Nephron (organoid): ENCODE results near the gene AGPAT2.

Experiments
- H3K27ac Mint-ChIP-seq, 3 experiments: 2 replicates each; pipeline ENCODE4 v1.8.0; 2020; ENCODE audit warnings: mixed read lengths in 3 of 3, mild to moderate bottlenecking in 2 of 3, moderate library complexity in 1 of 3
- H3K27me3 Mint-ChIP-seq: 2 replicates; pipeline ENCODE4 v1.8.0; 2021; ENCODE audit warnings: low read depth, mild to moderate bottlenecking, moderate library complexity, mixed read lengths
- H3K36me3 Mint-ChIP-seq: 2 replicates; pipeline ENCODE4 v1.8.0; 2020; ENCODE audit warnings: low read depth, mixed read lengths
- H3K4me1 Mint-ChIP-seq: 2 replicates; pipeline ENCODE4 v1.8.0; 2020; ENCODE audit warnings: mixed read lengths
- H3K4me3 Mint-ChIP-seq, 3 experiments: 2 replicates each; pipeline ENCODE4 v1.8.0; 2020; ENCODE audit warnings: mild to moderate bottlenecking in 3 of 3, mixed read lengths in 3 of 3, moderate library complexity in 2 of 3
- H3K9me3 Mint-ChIP-seq: 2 replicates; pipeline ENCODE4 v1.8.0; 2020; ENCODE audit warnings: mixed read lengths
- TF ChIP-seq, protein P1 (sequence below), 3 experiments: fragments of 200-600 bp; sonication (generic); IDR thresholded peaks; one replicate each; pipeline ENCODE4 v1.5.0; 2021; ENCODE audit warnings: antibody characterized with exemption in 3 of 3; ENCODE audit not compliant: unreplicated experiment in 3 of 3

Gene AGPAT2

DNA sequence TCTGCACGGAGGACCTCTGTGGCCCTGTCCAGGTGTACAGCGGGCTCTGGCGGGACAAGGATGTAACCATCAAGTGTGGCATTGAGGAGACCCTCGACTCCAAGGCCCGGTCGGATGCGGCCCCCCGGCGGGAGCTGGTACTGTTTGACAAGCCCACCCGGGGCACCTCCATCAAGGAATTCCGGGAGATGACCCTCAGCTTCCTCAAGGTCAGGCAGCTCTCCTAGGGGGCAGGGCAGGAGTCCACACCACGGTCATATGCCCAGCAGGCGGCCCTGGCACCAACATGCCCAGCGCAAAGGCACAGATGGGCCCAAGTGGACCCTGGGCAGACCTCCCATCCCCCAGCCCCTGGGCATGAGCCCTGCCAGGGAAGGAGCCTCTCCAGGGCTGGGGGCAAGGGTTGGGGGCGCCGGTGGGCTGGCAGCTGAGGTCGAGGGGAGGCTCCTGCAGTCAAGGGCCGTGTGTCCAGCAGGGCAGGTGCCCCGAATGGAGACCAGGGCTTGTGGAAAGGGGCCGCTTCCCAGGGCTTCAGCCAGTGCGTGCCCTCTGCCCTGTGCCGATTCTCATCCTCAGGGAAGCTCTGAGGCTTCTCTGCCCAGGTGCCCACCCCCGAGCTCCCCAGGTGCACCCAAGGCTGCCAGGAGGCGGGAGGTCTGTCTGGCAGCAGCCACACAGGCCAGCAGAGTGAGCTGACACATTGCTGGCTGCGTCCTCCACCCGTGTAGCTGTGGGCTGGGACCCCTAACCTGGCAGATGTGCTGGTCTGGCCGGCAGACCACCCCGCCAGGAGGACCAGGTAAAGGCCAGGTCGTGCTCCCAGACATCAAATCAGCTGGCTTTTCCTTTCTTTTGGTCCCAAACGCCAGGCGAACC lies 35.1 kb upstream of the AGPAT2 start:
- Mint-ChIP-seq H3K4me3 (no peak overlapping the region), H3K36me3 (peaks cover 30% of the 10 kb centered on the region), H3K4me1 (peaks cover 14% of the 10 kb centered on the region), H3K9me3 (no peaks in the 10 kb centered on the region), H3K27me3 (peaks cover 5% of the 10 kb centered on the region), H3K27ac (no peak overlapping the region)
- TF ChIP-seq, protein P1, sequence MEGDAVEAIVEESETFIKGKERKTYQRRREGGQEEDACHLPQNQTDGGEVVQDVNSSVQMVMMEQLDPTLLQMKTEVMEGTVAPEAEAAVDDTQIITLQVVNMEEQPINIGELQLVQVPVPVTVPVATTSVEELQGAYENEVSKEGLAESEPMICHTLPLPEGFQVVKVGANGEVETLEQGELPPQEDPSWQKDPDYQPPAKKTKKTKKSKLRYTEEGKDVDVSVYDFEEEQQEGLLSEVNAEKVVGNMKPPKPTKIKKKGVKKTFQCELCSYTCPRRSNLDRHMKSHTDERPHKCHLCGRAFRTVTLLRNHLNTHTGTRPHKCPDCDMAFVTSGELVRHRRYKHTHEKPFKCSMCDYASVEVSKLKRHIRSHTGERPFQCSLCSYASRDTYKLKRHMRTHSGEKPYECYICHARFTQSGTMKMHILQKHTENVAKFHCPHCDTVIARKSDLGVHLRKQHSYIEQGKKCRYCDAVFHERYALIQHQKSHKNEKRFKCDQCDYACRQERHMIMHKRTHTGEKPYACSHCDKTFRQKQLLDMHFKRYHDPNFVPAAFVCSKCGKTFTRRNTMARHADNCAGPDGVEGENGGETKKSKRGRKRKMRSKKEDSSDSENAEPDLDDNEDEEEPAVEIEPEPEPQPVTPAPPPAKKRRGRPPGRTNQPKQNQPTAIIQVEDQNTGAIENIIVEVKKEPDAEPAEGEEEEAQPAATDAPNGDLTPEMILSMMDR (IDR thresholded peaks at IDR 0.05; ENCODE audit: unreplicated experiment in 3 of 3): no peak

DNA sequence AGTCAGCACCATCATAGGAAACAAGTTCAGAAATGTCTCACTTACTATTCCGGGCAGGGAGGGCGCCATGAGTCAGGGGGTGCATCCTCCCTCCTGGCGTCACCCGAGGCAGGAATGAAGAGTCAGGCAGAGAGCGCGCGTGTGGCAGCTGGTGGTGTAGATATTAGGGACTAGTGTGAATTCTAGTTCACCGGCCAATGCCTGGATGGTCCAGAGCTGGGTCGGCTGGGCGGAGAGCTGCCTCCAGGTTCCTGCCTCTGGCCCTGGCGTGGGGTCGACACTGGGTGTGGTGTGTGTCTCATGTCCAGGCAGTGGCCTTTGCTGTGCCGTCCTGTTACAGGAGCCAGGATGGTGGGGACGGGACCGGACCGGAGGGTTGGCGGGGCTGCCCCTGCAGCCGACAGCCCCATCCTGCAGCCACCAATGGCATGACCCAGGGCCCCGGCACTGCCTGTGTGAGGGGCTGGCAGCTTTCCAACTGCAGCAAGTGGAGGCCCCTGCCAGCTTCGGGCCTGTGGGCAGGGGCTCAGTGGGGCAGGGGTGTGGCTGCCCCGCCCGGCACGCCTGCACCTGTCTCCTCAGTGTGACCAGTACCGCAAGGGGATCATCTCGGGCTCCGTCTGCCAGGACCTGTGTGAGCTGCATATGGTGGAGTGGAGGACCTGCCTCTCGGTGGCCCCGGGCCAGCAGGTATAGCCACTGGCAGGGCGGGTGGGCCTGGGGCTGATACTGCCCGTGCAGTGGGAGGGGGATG lies 34.3 kb upstream of the AGPAT2 start:
- Mint-ChIP-seq H3K4me3 (peak overlapping the region in 1 of 3 experiments; percentile 12), H3K36me3 (peaks cover 25% of the 10 kb centered on the region), H3K9me3 (no peaks in the 10 kb centered on the region)

DNA sequence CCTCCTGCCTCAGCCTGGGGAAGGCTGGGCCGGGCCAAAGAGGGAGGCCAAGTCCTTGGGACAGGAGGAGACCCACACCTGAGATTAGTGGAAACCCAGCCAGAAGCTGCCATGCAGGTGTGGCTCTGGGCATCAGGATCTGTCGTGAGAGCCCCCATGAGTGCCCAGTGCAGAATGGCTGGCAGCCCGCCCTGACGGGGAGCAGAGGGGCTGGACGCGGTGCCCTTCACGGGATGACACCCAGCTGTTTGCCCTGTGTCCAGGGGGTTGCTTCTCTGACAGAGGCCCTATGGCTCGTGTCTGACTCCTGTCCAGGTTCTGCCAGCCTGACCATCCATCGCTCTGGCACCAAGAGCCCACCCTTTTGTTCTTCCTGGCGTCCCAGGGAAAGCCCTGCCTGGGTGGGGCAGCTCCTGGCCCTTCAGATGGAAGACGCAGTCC lies 33.7 kb upstream of the AGPAT2 start:
- no peaks in the 10 kb centered on the region for H3K9me3 Mint-ChIP-seq

More for the DNA sequence above, 34.3 kb upstream of the AGPAT2 start:
- Mint-ChIP-seq H3K27me3 (peaks cover under 1% of the 10 kb centered on the region), H3K27ac (no peak overlapping the region), H3K4me1 (peaks cover 8% of the 10 kb centered on the region)
- TF ChIP-seq, protein P1 (IDR thresholded peaks at IDR 0.05; ENCODE audit: unreplicated experiment in 3 of 3): no peak

DNA sequence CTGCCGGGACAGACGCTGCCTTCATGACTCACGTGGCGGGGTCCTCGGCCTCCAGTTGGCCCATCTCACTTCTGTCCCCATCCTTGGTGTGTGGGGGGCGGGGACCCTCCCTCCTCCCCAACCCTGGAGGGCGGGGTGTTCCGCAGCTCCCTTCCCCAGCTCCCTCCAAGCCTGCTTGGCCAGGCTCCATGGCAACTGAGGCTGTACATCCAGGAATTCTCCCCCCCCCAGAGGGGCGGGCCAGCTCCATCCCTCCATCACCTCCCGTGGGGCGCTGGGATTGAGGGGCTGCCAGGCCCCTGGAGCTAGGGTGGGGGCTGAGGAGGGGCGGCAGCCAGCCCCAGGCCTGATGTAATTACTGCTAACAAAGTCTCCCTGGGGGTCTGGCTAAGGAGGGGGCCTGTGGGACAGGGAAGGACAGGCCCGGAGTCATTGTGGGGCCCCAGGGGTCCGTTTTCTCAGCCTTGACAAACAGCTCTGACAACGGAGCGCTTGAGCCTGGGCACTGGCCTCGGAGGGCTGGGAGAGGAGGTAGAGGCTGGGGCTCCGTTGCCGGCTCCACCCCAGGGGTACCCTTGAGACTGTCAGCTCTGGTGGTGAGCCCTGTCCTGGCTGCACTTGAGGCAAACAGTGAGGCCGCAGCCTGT lies 33.1 kb upstream of the AGPAT2 start:
- peaks cover 12% of the 10 kb centered on the region for H3K4me1 Mint-ChIP-seq
- peak overlapping the region in 1 of 3 experiments; percentile 40 for H3K27ac Mint-ChIP-seq
- peaks cover 16% of the 10 kb centered on the region for H3K36me3 Mint-ChIP-seq
- TF ChIP-seq, protein P1 (IDR thresholded peaks at IDR 0.05; ENCODE audit: unreplicated experiment in 3 of 3): no peak
- no peaks in the 10 kb centered on the region for H3K9me3 Mint-ChIP-seq
- no peaks in the 10 kb centered on the region for H3K27me3 Mint-ChIP-seq
- H3K4me3 Mint-ChIP-seq: no peak overlapping the region

More for the DNA sequence above, 33.7 kb upstream of the AGPAT2 start:
- Mint-ChIP-seq H3K4me3 (peak overlapping the region in 1 of 3 experiments; percentile 12), H3K27ac (no peak overlapping the region), H3K36me3 (peaks cover 19% of the 10 kb centered on the region), H3K27me3 (no peaks in the 10 kb centered on the region), H3K4me1 (peaks cover 7% of the 10 kb centered on the region)
- TF ChIP-seq, protein P1 (IDR thresholded peaks at IDR 0.05; ENCODE audit: unreplicated experiment in 3 of 3): no peak

DNA sequence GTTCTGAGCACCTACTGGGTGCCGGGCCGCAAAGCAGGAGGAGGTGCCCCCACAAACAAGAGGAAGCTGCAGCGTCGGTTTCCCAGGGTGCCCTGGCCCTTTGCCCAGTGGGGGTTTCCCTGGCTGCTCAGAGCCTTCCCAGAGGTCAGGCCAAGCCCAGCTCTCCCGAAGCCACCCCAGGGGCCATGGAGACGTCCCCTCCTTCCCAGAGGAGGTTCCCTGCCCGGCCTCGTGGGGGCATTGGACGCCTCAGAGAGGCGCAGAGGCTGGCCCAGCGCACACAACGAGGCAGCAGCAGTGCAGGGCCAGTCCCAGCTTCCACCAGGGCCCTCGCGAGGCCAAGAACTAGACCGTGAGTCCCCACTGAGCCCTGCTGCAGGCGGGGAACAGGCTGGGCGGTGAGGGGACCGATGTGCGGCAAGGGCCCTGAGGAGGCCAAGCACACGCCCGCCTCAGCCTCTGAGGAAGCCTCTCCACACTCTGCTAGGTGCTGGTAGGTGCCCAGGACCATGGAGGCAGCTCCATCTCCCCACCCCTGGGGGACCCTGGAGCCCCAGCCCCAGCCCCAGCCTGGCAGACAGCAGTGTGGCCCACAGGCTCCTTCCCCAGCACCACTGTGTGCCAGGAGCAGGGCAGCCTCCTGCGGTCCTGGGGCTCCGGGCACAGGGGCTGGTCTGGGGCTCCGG lies 32.1 kb upstream of the AGPAT2 start:
- Mint-ChIP-seq H3K4me1 (peaks cover 12% of the 10 kb centered on the region), H3K36me3 (peaks cover 12% of the 10 kb centered on the region)
- TF ChIP-seq, protein P1 (IDR thresholded peaks at IDR 0.05; ENCODE audit: unreplicated experiment in 3 of 3): no peak

More for the DNA sequence above, 32.1 kb upstream of the AGPAT2 start:
- H3K4me3 Mint-ChIP-seq: no peak overlapping the region
- H3K27me3 Mint-ChIP-seq: no peaks in the 10 kb centered on the region
- no peak overlapping the region for H3K27ac Mint-ChIP-seq
- H3K9me3 Mint-ChIP-seq: no peaks in the 10 kb centered on the region
